ENCODE data around the gene FYB2. TPM values are rescaled to one million over a fixed set of nuclear protein-coding genes. Genes with fewer than 3 reads are reported as not detected.
"Not testable (repeated sequence)": the region's sequence is repeated elsewhere in the genome, so short reads cannot be mapped to it uniquely, and the experiment has no call there.

The FYB2 gene
- total RNA-seq, 1 experiment from 2014 or later: 0.48 TPM

- TF ChIP-seq CTCF (conservative IDR thresholded peaks at IDR 0.05): no peak
Measured at GRCh38 chr1:56777972-56778371, 41.2 kb downstream of the FYB2 start.

GRCh38 chr1:56774732-56775131 lies 44.5 kb downstream of the FYB2 start:
- not testable (repeated sequence) for H3K4me2 ChIP-seq (ENCODE audit: insufficient read depth, insufficient read length, low read length); H3K27me3 ChIP-seq (ENCODE audit: insufficient read depth, low read length); H3K27ac ChIP-seq (ENCODE audit: insufficient read length, low read depth, low read length); H3K9ac ChIP-seq (ENCODE audit: extremely low read depth, insufficient read length, low read length); H3K9me3 ChIP-seq (ENCODE audit: control insufficient read depth, low read depth, low read length); H3K23ac ChIP-seq (ENCODE audit: insufficient read length, low read depth, low read length); H3K4ac ChIP-seq (ENCODE audit: low read depth, low read length); H3K23me2 ChIP-seq (ENCODE audit: insufficient read length, low read depth, low read length, poor library complexity, severe bottlenecking); H4K20me1 ChIP-seq (ENCODE audit: control insufficient read depth, insufficient read depth, insufficient read length); H3K79me1 ChIP-seq (ENCODE audit: insufficient read depth, low read depth, low read length, poor library complexity, severe bottlenecking); H3K4me3 Mint-ChIP-seq; H2AK5ac ChIP-seq (ENCODE audit: insufficient read length, low read length); H3K4me1 Mint-ChIP-seq; H3K18ac ChIP-seq (ENCODE audit: insufficient read length, low read depth, low read length); H3K9me3 Mint-ChIP-seq; H3K36me3 Mint-ChIP-seq (ENCODE audit: insufficient read depth in 1 of 3, low read depth in 3 of 3); H4K5ac ChIP-seq (ENCODE audit: insufficient read length, low read depth, low read length); H3K79me2 ChIP-seq (ENCODE audit: insufficient read depth, low read length); H3K4me1 ChIP-seq (ENCODE audit: insufficient read depth, low read length); DNase-seq; H3K27ac Mint-ChIP-seq; H4K91ac ChIP-seq (ENCODE audit: insufficient read length, low read depth, low read length); H2BK120ac ChIP-seq (ENCODE audit: low read depth, low read length, poor library complexity, severe bottlenecking); H2BK5ac ChIP-seq (ENCODE audit: insufficient read length, low read length); H2BK20ac ChIP-seq (ENCODE audit: low read depth, low read length, poor library complexity, severe bottlenecking); H3K56ac ChIP-seq (ENCODE audit: insufficient read length, low read depth, low read length); H3T11ph ChIP-seq (ENCODE audit: low read length); H2AFZ ChIP-seq (ENCODE audit: low read length); H2BK12ac ChIP-seq (ENCODE audit: insufficient read length, low read depth, low read length); H4K8ac ChIP-seq (replicated peaks; ENCODE audit: insufficient read length, low read depth, low read length); H3K14ac ChIP-seq (ENCODE audit: insufficient read depth, low read length); H3K27me3 Mint-ChIP-seq (ENCODE audit: low read depth); H2BK15ac ChIP-seq (ENCODE audit: low read depth, low read length)

More at GRCh38 chr1:56777972-56778371, 41.2 kb downstream of the FYB2 start:
- H4K20me1 ChIP-seq (ENCODE audit: control insufficient read depth, insufficient read depth, insufficient read length): no peaks in the 10 kb centered on the region
- H4K91ac ChIP-seq (ENCODE audit: insufficient read length, low read depth, low read length): no peak overlapping the region
- WGBS (ENCODE audit: extremely low coverage, insufficient read length, low lambda C conversion rate): no CpG with 5 or more reads among the region's 1 CpG
- no peaks in the 10 kb centered on the region for H3K36me3 Mint-ChIP-seq (ENCODE audit: insufficient read depth in 1 of 3, low read depth in 3 of 3)
- H3K9me3 Mint-ChIP-seq: no peaks in the 10 kb centered on the region
- no peak overlapping the region for H3K14ac ChIP-seq (ENCODE audit: insufficient read depth, low read length)
- H3K4me2 ChIP-seq (ENCODE audit: insufficient read depth, insufficient read length, low read length): no peak overlapping the region
- H4K8ac ChIP-seq (replicated peaks; ENCODE audit: insufficient read length, low read depth, low read length): no peak overlapping the region
- no peak overlapping the region for H3K4me3 Mint-ChIP-seq
- no peak overlapping the region for H2BK20ac ChIP-seq (ENCODE audit: low read depth, low read length, poor library complexity, severe bottlenecking)
- no peak overlapping the region for H2BK5ac ChIP-seq (ENCODE audit: insufficient read length, low read length)
- H2AFZ ChIP-seq (ENCODE audit: low read length): no peak overlapping the region
- H4K5ac ChIP-seq (ENCODE audit: insufficient read length, low read depth, low read length): no peak overlapping the region
- H3K18ac ChIP-seq (ENCODE audit: insufficient read length, low read depth, low read length): no peak overlapping the region
- no peaks in the 10 kb centered on the region for H3K79me2 ChIP-seq (ENCODE audit: insufficient read depth, low read length)
- no peak overlapping the region for H3K27ac Mint-ChIP-seq
- H3K4me1 Mint-ChIP-seq: peaks cover 3 to 12% of the 10 kb centered on the region in 2 experiments; a peak in 3 of 4 replicates
- no peak overlapping the region for H3K56ac ChIP-seq (ENCODE audit: insufficient read length, low read depth, low read length)
- H3K4me1 ChIP-seq (ENCODE audit: insufficient read depth, low read length): no peaks in the 10 kb centered on the region
- H3K9ac ChIP-seq (ENCODE audit: extremely low read depth, insufficient read length, low read length): no peak overlapping the region
- H3K27me3 Mint-ChIP-seq (ENCODE audit: low read depth): no peaks in the 10 kb centered on the region; the same call in 1 of the 2 replicates
- H3K4ac ChIP-seq (ENCODE audit: low read depth, low read length): no peak overlapping the region
- no peaks in the 10 kb centered on the region for H3K9me3 ChIP-seq (ENCODE audit: control insufficient read depth, low read depth, low read length)
- no peaks in the 10 kb centered on the region for H3K27me3 ChIP-seq (ENCODE audit: insufficient read depth, low read length)
- no peaks in the 10 kb centered on the region for H3K79me1 ChIP-seq (ENCODE audit: insufficient read depth, low read depth, low read length, poor library complexity, severe bottlenecking)
- H2BK15ac ChIP-seq (ENCODE audit: low read depth, low read length): no peak overlapping the region
- no peak overlapping the region for H3T11ph ChIP-seq (ENCODE audit: low read length)
- no peak overlapping the region for H3K27ac ChIP-seq (ENCODE audit: insufficient read length, low read depth, low read length)
- H2BK12ac ChIP-seq (ENCODE audit: insufficient read length, low read depth, low read length): no peak overlapping the region
- H2AK5ac ChIP-seq (ENCODE audit: insufficient read length, low read length): no peak overlapping the region
- no peak for DNase-seq
- no peak overlapping the region for H2BK120ac ChIP-seq (ENCODE audit: low read depth, low read length, poor library complexity, severe bottlenecking)
- H3K23me2 ChIP-seq (ENCODE audit: insufficient read length, low read depth, low read length, poor library complexity, severe bottlenecking): no peaks in the 10 kb centered on the region
- H3K23ac ChIP-seq (ENCODE audit: insufficient read length, low read depth, low read length): no peak overlapping the region

All from H9 (cell line).